A549 (cell line): ENCODE data around the gene SSBP3. TPM values are rescaled to one million over a fixed set of nuclear protein-coding genes. Genes with fewer than 3 reads are reported as not detected.

Source experiments
- ATAC-seq, 2 experiments: fragments of 200-7000 bp in 1 of 2; fragments of >200 bp in 1 of 2; cut with Nextera tagmentation in 1 of 2; cut with Tn5 transposase in 1 of 2; 3 replicates each; pipeline versions ENCODE4 v1.8.0 to v1.9.1; 2018 to 2020; ENCODE audit warnings: mild to moderate bottlenecking in 1 of 2, moderate library complexity in 1 of 2
- CTCF ChIA-PET: fragments of 300-600 bp; sonication (Branson Sonifier 250); formaldehyde crosslinking; extraction: SDS; loops from one replicate; lab custom pipeline; 2021; ENCODE audit warnings: antibody characterized with exemption, inconsistent platforms; lab: Yijun Ruan, JAX
- POLR2A ChIA-PET: fragments of 350-600 bp; formaldehyde crosslinking; extraction: SDS; loops from one replicate; lab custom pipeline; 2021; ENCODE audit warnings: antibody characterized with exemption, inconsistent platforms; lab: Yijun Ruan, JAX
- DNase-seq, 2 experiments: peaks; one replicate each; pipeline versions ENCODE4 v3.0.0 to v3.0.0-alpha.2; 2011 to 2016; ENCODE audit warnings: low read depth in 1 of 2, low spot score in 1 of 2
- FAIRE-seq: peaks from 2 replicates; lab custom pipeline; 2011; peaks lifted over from hg19 to GRCh38; lab: Jason Lieb, UNC
- H3K27ac ChIP-seq, 2 experiments: fragments of >200 bp; sonication (Bioruptor Twin); formaldehyde crosslinking; 3 replicates each; pipeline ENCODE4 v1.5.1; 2016 to 2017
- H3K4me1 ChIP-seq: fragments of >200 bp; sonication (Bioruptor Twin); formaldehyde crosslinking; 3 replicates; pipeline ENCODE4 v1.6.1; 2016
- H3K4me2 ChIP-seq: fragments of >200 bp; sonication (Bioruptor Twin); formaldehyde crosslinking; 3 replicates; pipeline ENCODE4 v1.6.1; 2016
- H3K4me3 ChIP-seq: fragments of >200 bp; sonication (Bioruptor Twin); formaldehyde crosslinking; 3 replicates; pipeline ENCODE4 v1.5.1; 2016
- H3K9me3 ChIP-seq: fragments of >200 bp; sonication (Bioruptor Twin); formaldehyde crosslinking; 3 replicates; pipeline ENCODE4 v1.6.1; 2016
- CHD4 ChIP-seq: fragments of 200-600 bp; sonication (generic); IDR thresholded peaks from 2 replicates; pipeline ENCODE4 v1.6.1; 2016; ENCODE audit warnings: antibody characterized with exemption, mild to moderate bottlenecking, borderline replicate concordance
- EHF ChIP-seq: fragments of 250-450 bp; sonication (Bioruptor Pico); IDR thresholded peaks from 2 replicates; pipeline ENCODE4 v1.5.0; 2020; ENCODE audit warnings: mild to moderate bottlenecking
- EHMT2 ChIP-seq: fragments of 200-600 bp; sonication (generic); IDR thresholded peaks from 2 replicates; pipeline ENCODE4 v1.6.1; 2016; ENCODE audit warnings: antibody characterized with exemption, low read depth, mild to moderate bottlenecking, moderate library complexity
- EP300 ChIP-seq, 2 experiments: fragments of >200 bp; sonication (Bioruptor Twin); formaldehyde crosslinking; IDR thresholded peaks; 2 replicates in 1 of 2; 3 replicates in 1 of 2; pipeline ENCODE4 v1.6.1; 2016 to 2017
- ESRRA ChIP-seq: fragments of 150-350 bp; IDR thresholded peaks from 2 replicates; pipeline ENCODE4 v1.6.1; 2014; ENCODE audit warnings: mild to moderate bottlenecking, low read length, borderline replicate concordance
- FOSL2 ChIP-seq, 2 experiments: fragments of 450-650 bp in 1 of 2; fragments of >200 bp in 1 of 2; sonication (Bioruptor Twin) in 1 of 2; formaldehyde crosslinking; IDR thresholded peaks; 2 replicates each; pipeline versions ENCODE4 v1.5.0 to v1.6.1; 2016 to 2020; ENCODE audit warnings: mild to moderate bottlenecking in 1 of 2, moderate library complexity in 1 of 2
- HMGXB4 ChIP-seq: fragments of 250-450 bp; sonication (Bioruptor Pico); IDR thresholded peaks from 2 replicates; pipeline ENCODE4 v1.5.0; 2021; ENCODE audit warnings: mild to moderate bottlenecking, moderate library complexity, borderline replicate concordance
- HOXA7 ChIP-seq: fragments of 250-450 bp; sonication (Bioruptor Pico); IDR thresholded peaks from 2 replicates; pipeline ENCODE4 v1.5.0; 2020; ENCODE audit warnings: mild to moderate bottlenecking, moderate library complexity
- KDM1A ChIP-seq: fragments of 200-600 bp; sonication (generic); IDR thresholded peaks from 2 replicates; pipeline ENCODE4 v1.6.1; 2016; ENCODE audit warnings: low read depth, mild to moderate bottlenecking
- KDM5A ChIP-seq: fragments of 200-600 bp; sonication (generic); IDR thresholded peaks from 2 replicates; pipeline ENCODE4 v1.6.1; 2016; ENCODE audit warnings: antibody characterized with exemption, mild to moderate bottlenecking
- MAFK ChIP-seq: fragments of 450-650 bp; IDR thresholded peaks from 2 replicates; pipeline ENCODE4 v1.6.1; 2014; ENCODE audit not compliant: partially characterized antibody
- MAX ChIP-seq: IDR thresholded peaks from 2 replicates; pipeline ENCODE4 v1.6.1; 2012
- MYC ChIP-seq: IDR thresholded peaks from 2 replicates; pipeline ENCODE4 v1.6.1; 2012; ENCODE audit warnings: mild to moderate bottlenecking, inconsistent platforms, low read length, improper control_type of control experiment, borderline replicate concordance
- NPAS2 ChIP-seq: fragments of 250-450 bp; sonication (Bioruptor Pico); IDR thresholded peaks from 2 replicates; pipeline ENCODE4 v1.8.0; 2022; ENCODE audit warnings: mild to moderate bottlenecking, moderate library complexity, borderline replicate concordance
- PHF8 ChIP-seq: fragments of 200-600 bp; sonication (generic); IDR thresholded peaks from 2 replicates; pipeline ENCODE4 v1.6.1; 2016; ENCODE audit warnings: low read depth, mild to moderate bottlenecking, antibody characterized with exemption, moderate library complexity, borderline replicate concordance
- POLR2A ChIP-seq: IDR thresholded peaks from 2 replicates; pipeline ENCODE4 v1.6.1; 2012; ENCODE audit warnings: mild to moderate bottlenecking, low read length
- RAD21 ChIP-seq, 2 experiments: fragments of >200 bp in 1 of 2; sonication (Bioruptor Twin) in 1 of 2; formaldehyde crosslinking in 1 of 2; IDR thresholded peaks in 1 of 2; conservative IDR thresholded peaks in 1 of 2; 2 replicates in 1 of 2; 3 replicates in 1 of 2; pipeline ENCODE4 v1.6.1; 2012 to 2018; ENCODE audit warnings: inconsistent platforms in 1 of 2
- RARB ChIP-seq: fragments of 250-450 bp; sonication (Bioruptor Pico); IDR thresholded peaks from 2 replicates; pipeline ENCODE4 v1.8.0; 2021; ENCODE audit warnings: mild to moderate bottlenecking, moderate library complexity
- SMC3 ChIP-seq: fragments of >200 bp; sonication (Bioruptor Twin); formaldehyde crosslinking; IDR thresholded peaks from 3 replicates; pipeline ENCODE4 v1.6.1; 2018; ENCODE audit warnings: inconsistent platforms
- SREBF2 ChIP-seq: fragments of 450-650 bp; IDR thresholded peaks from 2 replicates; pipeline ENCODE4 v1.6.1; 2014; ENCODE audit warnings: mild to moderate bottlenecking, moderate library complexity
- TFCP2L1 ChIP-seq: fragments of 250-450 bp; sonication (Bioruptor Pico); IDR thresholded peaks from 2 replicates; pipeline ENCODE4 v1.5.0; 2021; ENCODE audit warnings: mild to moderate bottlenecking
- ZC3H11A ChIP-seq: fragments of 450-650 bp; IDR thresholded peaks from 2 replicates; pipeline ENCODE4 v1.6.1; 2014; ENCODE audit warnings: antibody characterized with exemption, mild to moderate bottlenecking
- ZFP36 ChIP-seq: fragments of 450-650 bp; IDR thresholded peaks from 2 replicates; pipeline ENCODE4 v1.6.1; 2014; ENCODE audit warnings: borderline replicate concordance; ENCODE audit not compliant: partially characterized antibody
- ZSCAN20 ChIP-seq: fragments of 250-450 bp; sonication (Bioruptor Pico); IDR thresholded peaks from 2 replicates; pipeline ENCODE4 v1.8.0; 2022; ENCODE audit warnings: mild to moderate bottlenecking, moderate library complexity
- WGBS: methylation state at CpG from one replicate; pipeline ENCODE4 v1.1.6; 2017; ENCODE audit errors: missing lambda C conversion rate; 5-methylcytosine and 5-hydroxymethylcytosine counted together
- polyA plus RNA-seq, 4 experiments: library from polyadenylated mRNA; depleted of rRNA in 3 of 4; stranded (reverse); fragments of >200 nt; fragmentation: RNase III in 1 of 4; extraction: RNeasy Plus Mini Kit Qiagen cat#74134 plus additional on column Dnase treatment in 1 of 4; gene quantifications; 2 replicates in 3 of 4; 3 replicates in 1 of 4; pipeline ENCODE4 v1.2.3, GENCODE V29; 2011 to 2017
- TF ChIP-seq, protein P1 (sequence below): fragments of 250-450 bp; sonication (Bioruptor Pico); IDR thresholded peaks from 2 replicates; pipeline ENCODE4 v1.5.0; 2020; ENCODE audit warnings: low read depth, mild to moderate bottlenecking, moderate library complexity
- TF ChIP-seq, protein P2 (sequence below): fragments of 200-600 bp; sonication (generic); IDR thresholded peaks from 2 replicates; pipeline ENCODE4 v1.6.1; 2016; ENCODE audit warnings: antibody characterized with exemption, mild to moderate bottlenecking, moderate library complexity
- TF ChIP-seq, protein P3 (sequence below): fragments of 150-350 bp; IDR thresholded peaks from 2 replicates; pipeline ENCODE4 v1.6.1; 2014; ENCODE audit warnings: low read depth, mild to moderate bottlenecking, low read length

SSBP3 gene
- polyA plus RNA-seq, 2 of the 4 experiments (the other 2 are of a cell fraction): 7.2 to 9.1 TPM

- WGBS: 40% methylated on average over 17 of the region's 17 CpGs
- Histone ChIP-seq H3K4me1 (peaks cover 15% of the 10 kb centered on the region), H3K4me3 (peak overlapping the region; percentile 81), H3K4me2 (peak overlapping the region; percentile 91), H3K9me3 (no peaks in the 10 kb centered on the region), H3K27ac (peak overlapping the region; percentile 77 to 97)
- DNase-seq (peak in 1 of 2 experiments; percentile 16), ATAC-seq (peak; percentile 4 to 11; a peak in 3 of 6 replicates), FAIRE-seq (no peak)
- no peak for TF ChIP-seq PHF8
- no peak for TF ChIP-seq ESRRA
- no peak for TF ChIP-seq SREBF2
- TF ChIP-seq POLR2A: no peak
- CTCF ChIA-PET: no interaction called here
- POLR2A ChIA-PET: interaction anchor here (1.0 to 1.4 kb wide), 4 partner anchors 78 to 290 kb away, joined by 3 to 5 read pairs (median 4); no protein-coding TSS in a partner anchor
These were observed 206.9 kb downstream of the SSBP3 start for GRCh38 chr1:54199151-54199764.

DNA sequence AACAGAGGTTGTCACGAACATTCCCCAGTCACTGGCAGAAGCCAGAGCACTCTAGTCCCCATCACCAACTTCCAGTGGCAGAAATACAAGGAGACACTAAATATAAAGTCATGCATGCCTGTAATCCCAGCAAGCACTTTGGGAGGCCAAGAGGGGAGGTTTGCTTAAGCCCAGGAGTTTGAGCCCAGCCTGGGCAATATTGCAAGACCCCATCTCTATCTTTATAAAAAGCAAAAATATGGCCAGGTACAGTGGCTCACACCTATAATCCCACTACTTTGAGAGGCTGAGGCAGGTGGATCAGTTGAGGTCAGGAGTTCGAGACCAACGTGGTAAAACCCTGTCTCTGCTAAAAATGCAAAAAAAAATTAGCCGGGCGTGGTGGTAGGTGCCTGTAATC lies 212.7 kb downstream of the SSBP3 start:
- Histone ChIP-seq H3K4me1 (no peaks in the 10 kb centered on the region), H3K4me2 (no peak overlapping the region), H3K9me3 (no peaks in the 10 kb centered on the region), H3K27ac (no peak overlapping the region), H3K4me3 (no peak overlapping the region)
- no peak for FAIRE-seq
- CTCF ChIA-PET: no interaction called here
- TF ChIP-seq FOSL2 (IDR thresholded peaks at IDR 0.05) (no peak), FOSL2 (CRISPR knock-in tag; IDR thresholded peaks at IDR 0.05) (no peak), EHF (CRISPR knock-in tag) (no peak), ZSCAN20 (no peak), MYC (no peak), HOXA7 (CRISPR knock-in tag) (no peak), SMC3 (no peak), MAX (no peak), EHMT2 (no peak)
- TF ChIP-seq, protein P1, sequence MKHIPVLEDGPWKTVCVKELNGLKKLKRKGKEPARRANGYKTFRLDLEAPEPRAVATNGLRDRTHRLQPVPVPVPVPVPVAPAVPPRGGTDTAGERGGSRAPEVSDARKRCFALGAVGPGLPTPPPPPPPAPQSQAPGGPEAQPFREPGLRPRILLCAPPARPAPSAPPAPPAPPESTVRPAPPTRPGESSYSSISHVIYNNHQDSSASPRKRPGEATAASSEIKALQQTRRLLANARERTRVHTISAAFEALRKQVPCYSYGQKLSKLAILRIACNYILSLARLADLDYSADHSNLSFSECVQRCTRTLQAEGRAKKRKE (CRISPR knock-in tag): no peak
- ATAC-seq: no peak
- WGBS: 90% methylated on average over 5 of the region's 5 CpGs
- POLR2A ChIA-PET: no interaction called here
- no peak for DNase-seq

- H3K27ac ChIP-seq: no peak overlapping the region
- ChIA-PET POLR2A (no interaction called here), CTCF (interaction anchor here (0.8 to 1.7 kb wide), 2 partner anchors 10 to 146 kb away, joined by 3 to 5 read pairs; no protein-coding TSS in a partner anchor)
- TF ChIP-seq TFCP2L1 (no peak), RARB (CRISPR knock-in tag) (no peak), ZSCAN20 (no peak), MAFK (no peak), CHD4 (no peak), KDM5A (no peak), HMGXB4 (CRISPR knock-in tag) (no peak), RAD21 (conservative IDR thresholded peaks at IDR 0.05 in 1 of 2, IDR thresholded peaks at IDR 0.05 in 1 of 2) (no peak), NPAS2 (no peak), KDM1A (no peak), ZFP36 (no peak), EP300 (IDR thresholded peaks at IDR 0.05) (no peak), ZC3H11A (no peak)
- TF ChIP-seq, protein P2, sequence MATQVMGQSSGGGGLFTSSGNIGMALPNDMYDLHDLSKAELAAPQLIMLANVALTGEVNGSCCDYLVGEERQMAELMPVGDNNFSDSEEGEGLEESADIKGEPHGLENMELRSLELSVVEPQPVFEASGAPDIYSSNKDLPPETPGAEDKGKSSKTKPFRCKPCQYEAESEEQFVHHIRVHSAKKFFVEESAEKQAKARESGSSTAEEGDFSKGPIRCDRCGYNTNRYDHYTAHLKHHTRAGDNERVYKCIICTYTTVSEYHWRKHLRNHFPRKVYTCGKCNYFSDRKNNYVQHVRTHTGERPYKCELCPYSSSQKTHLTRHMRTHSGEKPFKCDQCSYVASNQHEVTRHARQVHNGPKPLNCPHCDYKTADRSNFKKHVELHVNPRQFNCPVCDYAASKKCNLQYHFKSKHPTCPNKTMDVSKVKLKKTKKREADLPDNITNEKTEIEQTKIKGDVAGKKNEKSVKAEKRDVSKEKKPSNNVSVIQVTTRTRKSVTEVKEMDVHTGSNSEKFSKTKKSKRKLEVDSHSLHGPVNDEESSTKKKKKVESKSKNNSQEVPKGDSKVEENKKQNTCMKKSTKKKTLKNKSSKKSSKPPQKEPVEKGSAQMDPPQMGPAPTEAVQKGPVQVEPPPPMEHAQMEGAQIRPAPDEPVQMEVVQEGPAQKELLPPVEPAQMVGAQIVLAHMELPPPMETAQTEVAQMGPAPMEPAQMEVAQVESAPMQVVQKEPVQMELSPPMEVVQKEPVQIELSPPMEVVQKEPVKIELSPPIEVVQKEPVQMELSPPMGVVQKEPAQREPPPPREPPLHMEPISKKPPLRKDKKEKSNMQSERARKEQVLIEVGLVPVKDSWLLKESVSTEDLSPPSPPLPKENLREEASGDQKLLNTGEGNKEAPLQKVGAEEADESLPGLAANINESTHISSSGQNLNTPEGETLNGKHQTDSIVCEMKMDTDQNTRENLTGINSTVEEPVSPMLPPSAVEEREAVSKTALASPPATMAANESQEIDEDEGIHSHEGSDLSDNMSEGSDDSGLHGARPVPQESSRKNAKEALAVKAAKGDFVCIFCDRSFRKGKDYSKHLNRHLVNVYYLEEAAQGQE: no peak
- TF ChIP-seq, protein P3, sequence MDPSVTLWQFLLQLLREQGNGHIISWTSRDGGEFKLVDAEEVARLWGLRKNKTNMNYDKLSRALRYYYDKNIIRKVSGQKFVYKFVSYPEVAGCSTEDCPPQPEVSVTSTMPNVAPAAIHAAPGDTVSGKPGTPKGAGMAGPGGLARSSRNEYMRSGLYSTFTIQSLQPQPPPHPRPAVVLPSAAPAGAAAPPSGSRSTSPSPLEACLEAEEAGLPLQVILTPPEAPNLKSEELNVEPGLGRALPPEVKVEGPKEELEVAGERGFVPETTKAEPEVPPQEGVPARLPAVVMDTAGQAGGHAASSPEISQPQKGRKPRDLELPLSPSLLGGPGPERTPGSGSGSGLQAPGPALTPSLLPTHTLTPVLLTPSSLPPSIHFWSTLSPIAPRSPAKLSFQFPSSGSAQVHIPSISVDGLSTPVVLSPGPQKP: no peak
These were observed 214.7 kb downstream of the SSBP3 start for GRCh38 chr1:54191525-54191924.

More at GRCh38 chr1:54191525-54191924, 214.7 kb downstream of the SSBP3 start:
- no peak overlapping the region for H3K4me2 ChIP-seq
- 83% methylated on average over 1 of the region's 1 CpG for WGBS
- H3K4me3 ChIP-seq: no peak overlapping the region
- no peaks in the 10 kb centered on the region for H3K4me1 ChIP-seq
- FAIRE-seq (no peak), DNase-seq (no peak), ATAC-seq (no peak)
- no peaks in the 10 kb centered on the region for H3K9me3 ChIP-seq
